Activated naive CD4-positive, alpha-beta T cell treated with Interleukin-2 at 50 U/mL for 16 hours (primary cell): ENCODE measurements around the gene METTL26.

Experiments used
- DNase-seq: peaks from one replicate; pipeline ENCODE4 v3.0.0-alpha.2; 2020

Gene METTL26

DNA sequence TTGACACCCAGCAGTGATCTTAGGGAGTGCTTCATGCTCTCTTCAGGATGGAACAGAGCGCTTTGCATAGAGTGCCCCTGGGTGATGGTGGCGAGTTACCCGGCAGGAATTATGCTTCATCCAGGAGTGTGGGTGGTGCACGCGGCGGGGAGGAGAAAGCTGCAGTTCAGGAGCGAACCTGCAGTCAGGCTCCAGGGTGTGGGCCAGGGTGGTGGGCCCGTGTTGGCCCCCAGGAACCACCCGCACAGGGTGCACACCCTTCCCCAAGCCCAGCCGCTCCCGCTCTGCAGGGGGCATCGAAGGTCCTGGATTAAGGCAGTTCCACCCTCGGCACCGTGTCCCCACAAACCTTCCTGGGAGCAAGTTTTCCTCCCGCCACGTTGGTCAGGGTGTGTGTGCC is 42.3 kb downstream of the METTL26 start:
- DNase-seq = no peak

DNA sequence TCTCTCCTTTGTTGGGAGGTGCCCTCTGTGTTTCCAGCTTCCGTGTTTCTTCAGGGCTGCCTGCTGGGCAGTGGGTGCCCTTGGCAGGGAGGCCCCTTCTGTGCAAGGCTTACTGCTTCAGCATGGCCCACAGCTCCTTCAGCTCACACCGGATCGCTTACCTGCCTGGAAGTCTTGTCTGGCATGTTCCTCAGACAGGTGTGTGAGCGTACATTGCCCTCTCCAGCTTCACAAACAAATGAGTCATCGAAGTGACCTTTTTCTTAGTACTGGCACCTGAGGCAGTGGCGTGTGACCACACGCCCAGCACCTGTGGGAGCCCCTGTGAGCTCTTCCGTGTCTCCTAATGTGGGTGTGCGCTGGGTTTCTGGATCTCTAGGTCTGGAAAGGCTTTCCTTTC is 42.7 kb downstream of the METTL26 start:
- no peak for DNase-seq

DNA sequence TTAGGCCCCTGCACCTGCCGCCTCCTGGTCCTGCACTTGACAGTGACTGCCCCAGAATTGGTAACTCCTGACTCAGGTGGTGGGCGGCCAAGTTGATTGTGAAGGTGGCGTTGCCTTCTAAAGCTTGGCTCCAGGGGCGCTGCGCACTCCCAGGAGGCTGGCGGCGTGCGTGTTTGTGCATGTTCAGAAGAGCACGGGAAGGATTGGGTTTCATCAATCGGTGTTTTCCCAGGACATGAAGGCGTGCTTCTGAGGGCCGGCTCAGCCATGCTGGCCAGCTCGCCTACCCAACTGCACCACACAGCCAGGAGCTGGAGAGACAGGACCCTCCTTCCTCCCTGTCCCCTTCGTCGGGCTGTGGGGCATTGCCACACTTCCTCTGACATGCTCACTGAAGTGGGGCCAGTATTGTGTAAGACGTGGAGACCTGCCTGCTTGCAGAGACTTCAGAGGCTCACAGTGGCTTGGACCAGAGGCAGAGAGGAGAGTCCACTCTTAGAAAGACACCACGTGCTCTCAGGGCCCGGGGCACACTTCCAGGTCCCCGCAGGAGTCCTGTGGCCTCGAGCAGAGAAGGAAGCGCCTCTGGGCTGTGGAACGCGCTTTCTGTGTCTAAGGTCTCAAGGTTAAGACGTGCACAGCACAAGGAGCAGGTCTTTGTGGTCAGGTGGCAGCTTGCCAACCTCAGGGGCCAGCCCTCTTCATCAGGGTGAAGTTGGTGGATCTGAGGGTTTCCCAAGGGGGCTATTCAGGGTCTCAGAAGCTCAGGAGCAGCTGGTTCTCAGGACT is 43.4 kb downstream of the METTL26 start:
- DNase-seq = no peak

DNA sequence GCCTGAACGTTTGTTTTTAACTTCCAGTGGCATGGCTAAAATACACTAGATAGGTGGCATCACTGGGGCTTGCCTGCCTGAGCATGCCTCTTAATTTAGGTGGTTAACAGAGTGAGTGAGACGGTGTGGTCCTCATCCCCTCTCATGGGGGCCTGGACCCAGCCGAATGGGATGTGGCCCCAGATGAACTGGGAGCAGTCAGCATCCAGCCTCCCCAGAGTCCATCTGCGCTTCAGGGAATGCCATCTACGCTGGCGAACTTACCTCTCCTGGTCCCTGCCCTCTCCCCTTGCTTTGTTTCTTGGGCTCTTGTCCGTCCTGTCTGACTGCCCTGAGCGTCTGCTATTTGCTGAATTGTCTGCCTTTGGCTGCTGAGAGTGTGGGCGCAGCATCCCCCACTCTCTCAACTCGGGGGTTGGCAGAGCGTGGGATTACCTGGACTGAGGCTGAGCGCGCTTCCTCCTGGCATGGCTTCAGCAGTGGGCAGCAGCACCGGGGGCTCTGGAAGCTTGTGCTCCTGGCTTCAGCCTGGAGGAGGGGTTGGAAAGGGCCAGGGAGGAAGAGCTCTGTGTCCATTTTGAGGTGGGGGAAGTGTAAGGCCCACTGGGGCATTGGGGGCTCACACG is 44.1 kb downstream of the METTL26 start:
- no peak for DNase-seq

DNA sequence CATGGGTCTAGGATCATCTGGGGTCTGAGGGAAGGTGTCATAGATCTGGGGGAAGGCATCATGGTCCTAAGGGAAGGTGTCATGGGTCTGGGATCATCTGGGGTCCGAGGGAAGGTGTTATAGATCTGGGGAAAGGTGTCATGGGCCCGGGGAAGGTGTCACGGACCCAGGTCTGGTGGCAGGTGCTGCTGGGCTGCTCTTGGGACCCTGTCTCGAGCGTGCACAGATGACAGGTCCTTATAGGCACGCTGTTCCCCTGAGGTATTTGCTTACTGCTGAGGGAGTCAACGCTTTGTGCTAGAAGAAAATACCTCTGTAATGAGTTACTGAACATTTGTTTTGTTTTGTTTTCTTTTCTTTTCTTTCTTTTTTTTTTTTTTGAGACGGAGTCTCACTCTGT is 44.9 kb downstream of the METTL26 start:
- DNase-seq = no peak

DNA sequence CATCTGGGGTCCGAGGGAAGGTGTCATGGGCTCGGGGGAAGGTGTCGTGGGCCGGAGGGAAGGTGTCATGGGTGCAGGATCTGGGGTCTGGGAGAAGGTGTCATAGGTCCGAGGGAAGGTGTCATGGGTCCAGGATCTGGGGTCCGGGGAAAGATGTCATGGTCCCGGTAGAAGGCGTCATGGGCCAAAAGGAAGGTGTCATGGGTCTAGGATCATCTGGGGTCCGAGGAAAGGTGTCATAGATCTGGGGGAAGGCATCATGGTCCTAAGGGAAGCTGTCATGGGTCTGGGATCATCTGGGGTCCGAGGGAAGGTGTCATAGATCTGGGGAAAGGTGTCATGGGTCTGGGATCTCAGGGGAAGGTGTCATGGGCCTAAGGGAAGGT is 45.3 kb downstream of the METTL26 start:
- no peak for DNase-seq

DNA sequence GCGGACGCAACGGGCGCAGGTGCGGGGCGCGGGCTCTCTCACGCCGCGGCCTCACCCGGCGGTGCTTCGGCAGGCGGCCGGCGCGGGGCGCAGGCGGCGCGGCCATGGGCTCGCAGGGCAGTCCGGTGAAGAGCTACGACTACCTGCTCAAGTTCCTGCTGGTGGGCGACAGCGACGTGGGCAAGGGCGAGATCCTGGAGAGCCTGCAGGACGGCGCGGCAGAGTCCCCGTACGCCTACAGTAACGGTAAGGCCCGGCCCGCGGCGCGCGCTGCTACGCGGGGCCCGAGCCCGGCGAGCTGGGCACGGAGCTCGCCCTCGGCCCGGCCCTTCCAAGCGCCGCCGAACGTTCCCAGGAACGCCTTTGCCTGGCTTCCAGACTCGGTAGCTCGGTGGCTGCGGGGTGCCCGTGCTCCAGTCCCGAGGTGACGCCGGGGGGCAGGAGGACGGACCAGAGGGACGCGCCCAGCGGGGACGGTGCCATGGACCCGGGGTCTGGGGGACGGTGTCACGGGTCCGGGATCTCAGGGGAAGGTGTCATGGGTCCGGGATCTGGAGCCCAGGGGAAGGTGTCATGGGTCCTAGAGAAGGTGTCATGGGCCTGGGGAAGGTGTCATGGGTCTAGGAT is 45.8 kb downstream of the METTL26 start:
- no peak for DNase-seq

DNA sequence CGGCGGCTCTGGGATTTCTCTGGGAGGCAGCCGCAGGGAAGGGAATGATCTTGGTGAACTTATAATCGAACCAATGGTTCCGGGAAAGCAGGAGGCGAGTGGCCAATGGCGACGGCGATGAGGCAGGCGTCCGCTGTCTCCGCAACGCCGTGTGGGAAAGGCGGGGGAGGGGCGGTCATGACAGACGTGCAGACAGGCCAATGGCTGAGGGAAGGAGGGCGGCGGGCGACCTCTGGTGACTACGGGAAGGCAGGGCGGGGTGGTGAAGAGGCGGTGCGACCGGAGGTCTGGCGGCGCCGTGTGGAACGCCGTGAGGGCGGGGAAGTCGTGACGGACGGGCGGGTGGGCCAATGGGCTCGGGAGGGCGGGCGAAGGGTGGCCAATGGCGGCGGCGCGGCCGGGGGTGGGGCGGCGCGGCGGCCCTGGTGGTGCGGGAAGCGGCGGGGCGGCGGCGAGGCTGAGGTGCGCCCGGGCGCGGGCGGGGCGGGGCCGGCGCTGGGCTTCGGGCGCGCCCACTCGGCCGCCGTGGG is 46.4 kb downstream of the METTL26 start, which contains the start of gene RAB40C:
RAB40C (plus strand) TSS at position 409 of the 530 bp plus-strand sequence. CDS start 226 bp downstream, outside the sequence.
- DNase-seq = peak; percentile 99

DNA sequence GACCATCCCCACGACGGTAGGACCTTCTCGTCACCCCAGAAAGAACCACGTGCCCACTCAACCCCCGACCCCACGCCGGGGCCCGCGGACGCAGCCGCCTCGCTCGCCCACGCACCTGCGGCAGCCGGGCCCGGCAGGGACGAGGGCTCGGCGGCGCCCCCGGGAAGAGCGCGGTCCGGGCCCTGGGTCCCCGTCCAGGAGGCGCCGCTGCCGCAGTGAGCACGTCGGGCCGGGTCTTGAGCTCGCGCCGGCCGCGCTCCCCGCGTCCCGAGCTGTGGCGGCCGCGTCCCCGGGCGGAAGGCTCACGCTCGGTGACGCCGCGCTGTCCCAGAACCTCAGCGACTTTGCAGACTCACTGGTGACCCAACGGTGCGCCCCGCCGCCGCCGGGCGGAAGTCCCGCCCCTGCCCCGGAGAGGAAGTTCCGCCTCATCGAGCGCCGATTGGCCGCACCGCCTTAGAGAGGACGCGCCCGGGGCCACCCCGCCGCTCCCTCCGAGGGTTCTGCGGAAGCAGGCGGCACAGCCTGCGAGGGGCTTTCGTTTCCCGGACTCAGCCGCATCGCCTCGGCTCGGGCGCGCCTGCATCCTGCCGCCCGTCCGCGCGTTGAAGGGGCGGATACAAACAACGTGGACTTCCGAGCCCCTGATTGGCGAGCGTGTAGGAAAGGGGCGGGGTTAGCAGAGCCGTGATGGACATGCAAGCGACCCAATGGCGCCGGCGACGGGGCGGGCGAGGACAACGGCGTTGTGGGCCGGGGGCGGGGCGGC is 47.0 kb downstream of the METTL26 start:
- DNase-seq = peak; percentile 98

DNA sequence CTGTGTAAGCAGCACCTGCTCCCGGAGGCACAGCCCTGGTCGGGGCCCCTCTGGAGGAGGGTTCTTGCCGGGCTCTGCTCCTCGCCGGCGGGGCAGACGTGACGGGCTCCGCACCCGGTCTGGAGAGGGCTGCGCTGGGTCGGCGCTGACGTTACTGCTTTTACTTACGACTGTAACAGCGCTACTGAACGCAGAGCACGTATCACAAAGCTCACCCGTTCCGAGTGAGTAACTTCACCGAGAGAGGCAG is 47.5 kb downstream of the METTL26 start:
- no peak for DNase-seq

DNA sequence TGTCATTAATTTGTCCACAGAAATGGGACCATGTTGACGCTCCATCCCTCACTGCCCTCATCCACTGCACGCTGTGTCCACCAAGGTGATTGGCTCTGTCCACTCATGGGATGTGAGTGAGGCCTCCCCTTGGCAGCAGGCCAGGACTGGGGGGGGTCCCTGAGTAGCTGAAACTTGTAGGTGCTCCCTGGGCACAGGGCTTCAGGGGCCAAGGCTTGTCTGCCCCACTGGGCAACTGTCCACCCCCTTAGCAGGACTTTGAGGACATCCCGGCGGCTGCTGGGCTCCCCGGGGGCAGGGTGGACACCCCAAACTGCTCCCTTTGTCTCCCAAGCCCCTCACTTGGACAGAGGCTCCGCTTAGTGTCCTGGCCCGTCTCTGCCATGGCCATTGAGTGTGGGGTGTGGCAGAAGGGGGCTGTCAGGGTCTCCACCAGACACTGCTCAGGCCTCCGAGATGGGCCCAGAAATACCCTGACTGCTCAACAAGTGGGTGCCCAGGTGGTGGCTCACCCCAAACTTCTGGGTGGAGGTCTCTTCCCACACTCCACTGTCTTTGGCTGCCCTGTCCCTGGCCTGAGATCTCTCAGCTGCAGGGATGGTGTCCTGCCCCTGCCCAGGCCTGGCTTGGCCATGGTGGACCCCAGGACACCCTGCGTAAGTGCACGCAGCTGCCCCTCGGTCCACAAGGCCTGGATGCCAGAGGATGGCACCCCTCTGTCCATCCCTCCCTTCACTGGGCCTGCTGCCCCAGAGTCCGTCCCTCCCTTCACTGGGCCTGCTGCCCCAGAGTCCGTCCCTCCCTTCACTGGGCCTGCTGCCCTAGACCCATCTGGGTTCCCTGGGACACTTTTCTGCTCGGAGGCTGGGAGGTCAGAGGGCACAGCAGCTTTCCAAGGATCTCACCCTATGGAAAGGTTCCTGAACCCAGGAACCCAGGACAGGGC is 49.2 kb downstream of the METTL26 start:
- no peak for DNase-seq

DNA sequence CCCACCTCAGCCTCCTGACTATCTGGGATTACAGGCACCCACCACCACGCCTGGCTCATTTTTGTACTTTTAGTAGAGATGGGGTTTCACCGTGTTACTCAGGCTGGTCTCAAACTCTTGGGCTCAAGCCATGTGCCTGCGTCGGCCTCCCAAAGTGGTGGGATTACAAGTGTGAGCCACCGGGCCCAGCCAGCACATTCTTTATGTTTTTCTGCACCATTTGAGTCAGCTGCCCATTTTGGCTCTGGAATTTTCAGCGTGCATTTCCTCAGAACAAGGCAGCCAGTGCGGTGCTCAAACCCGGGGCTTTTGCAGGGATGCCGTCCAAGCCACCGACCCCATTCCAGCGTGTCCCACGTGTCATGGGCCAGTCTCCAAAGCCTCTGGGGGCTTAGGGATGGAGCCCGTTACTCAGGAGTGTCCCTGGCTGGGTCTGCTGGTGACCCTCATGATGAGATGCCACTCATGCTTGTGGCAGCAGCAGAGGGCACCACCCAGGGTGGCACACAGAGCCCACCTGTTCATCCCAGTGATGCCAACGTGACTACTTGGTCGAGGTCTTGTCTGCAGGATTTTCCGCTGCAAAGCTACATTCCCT is 50.0 kb downstream of the METTL26 start:
- no peak for DNase-seq

DNA sequence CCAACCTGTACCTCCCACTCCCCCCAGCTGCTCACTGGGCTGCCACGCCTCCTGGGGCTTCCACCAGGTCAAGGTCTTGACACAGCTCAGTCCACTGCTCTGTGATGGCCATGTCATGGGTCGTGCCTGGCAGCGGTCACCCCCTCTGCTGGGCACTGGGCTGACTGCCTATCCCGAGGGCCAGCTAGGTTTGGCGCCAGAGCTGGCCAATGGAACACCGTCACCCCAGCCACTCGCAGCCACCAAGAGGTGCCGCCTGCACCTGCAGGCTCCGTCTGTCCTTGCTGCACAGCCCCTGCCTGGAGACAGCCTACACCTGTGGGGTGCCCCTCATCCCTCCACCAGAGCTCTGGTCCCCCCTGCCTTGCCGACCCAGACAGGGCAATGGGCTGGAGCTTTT is 50.8 kb downstream of the METTL26 start:
- DNase-seq = no peak
